CD8-positive, alpha-beta memory T cell (primary cell): ENCODE measurements around the gene KIF13A. TPM values are rescaled to one million over a fixed set of nuclear protein-coding genes. Genes with fewer than 3 reads are reported as not detected.
"Not testable (repeated sequence)": the region's sequence is repeated elsewhere in the genome, so short reads cannot be mapped to it uniquely, and the experiment has no call there.

Experiments
- CTCF ChIA-PET: fragments of 350-600 bp; sonication (Branson Sonifier 250); formaldehyde crosslinking; loops from one replicate; lab custom pipeline; 2021; ENCODE audit warnings: antibody characterized with exemption; lab: Charles Lee
- POLR2A ChIA-PET: fragments of 350-600 bp; sonication (Branson Sonifier 250); formaldehyde crosslinking; loops from one replicate; lab custom pipeline; 2021; ENCODE audit warnings: antibody characterized with exemption; lab: Charles Lee
- DNase-seq, 5 donors: peaks; one replicate each; pipeline versions ENCODE4 v3.0.0 to v3.0.0-alpha.2; 2020 to 2022; ENCODE audit warnings: mixed read lengths in 1 of 5
- H3K27ac ChIP-seq: one replicate; pipeline ENCODE4 v1.7.0; 2013; ENCODE audit warnings: low read depth, mild to moderate bottlenecking, low read length, moderate library complexity
- H3K27me3 ChIP-seq: 2 replicates; pipeline ENCODE4 v1.7.0; 2013; ENCODE audit warnings: low read length, mild to moderate bottlenecking; ENCODE audit not compliant: insufficient read depth, poor library complexity, severe bottlenecking
- H3K36me3 ChIP-seq: 2 replicates; pipeline ENCODE4 v1.7.0; 2013; ENCODE audit warnings: mild to moderate bottlenecking, low read length, moderate library complexity; ENCODE audit not compliant: insufficient read depth
- H3K4me1 ChIP-seq: 2 replicates; pipeline ENCODE4 v1.7.0; 2013; ENCODE audit warnings: mild to moderate bottlenecking, low read length, moderate library complexity; ENCODE audit not compliant: insufficient read depth
- H3K4me3 ChIP-seq: 2 replicates; pipeline ENCODE4 v1.7.0; 2013; ENCODE audit warnings: mild to moderate bottlenecking, low read length
- H3K9me3 ChIP-seq: 2 replicates; pipeline ENCODE4 v1.7.0; 2013; ENCODE audit warnings: mild to moderate bottlenecking, low read length
- H3K27ac Mint-ChIP-seq, 8 donors: one replicate each; pipeline ENCODE4 v1.8.0; 2020 to 2021; ENCODE audit warnings: mixed read lengths in 8 of 8, mild to moderate bottlenecking in 6 of 8, inconsistent platforms in 3 of 8, moderate library complexity in 3 of 8
- H3K27me3 Mint-ChIP-seq, 2 donors: one replicate each; pipeline ENCODE4 v1.8.0; 2020 to 2021; ENCODE audit warnings: mixed read lengths in 2 of 2, mild to moderate bottlenecking in 1 of 2, moderate library complexity in 1 of 2
- H3K36me3 Mint-ChIP-seq, 3 donors: one replicate each; pipeline ENCODE4 v1.8.0; 2020 to 2021; ENCODE audit warnings: mixed read lengths in 3 of 3, inconsistent platforms in 1 of 3, mild to moderate bottlenecking in 1 of 3
- H3K4me1 Mint-ChIP-seq, 3 donors: one replicate each; pipeline ENCODE4 v1.8.0; 2020 to 2021; ENCODE audit warnings: mixed read lengths in 3 of 3, inconsistent platforms in 1 of 3, mild to moderate bottlenecking in 1 of 3
- H3K4me3 Mint-ChIP-seq, 7 donors: one replicate each; pipeline ENCODE4 v1.8.0; 2020 to 2021; ENCODE audit warnings: mixed read lengths in 7 of 7, mild to moderate bottlenecking in 6 of 7, moderate library complexity in 4 of 7, inconsistent platforms in 2 of 7
- H3K9me3 Mint-ChIP-seq, 5 donors: one replicate each; pipeline ENCODE4 v1.8.0; 2020 to 2022; ENCODE audit warnings: mixed read lengths in 5 of 5, mild to moderate bottlenecking in 3 of 5, moderate library complexity in 2 of 5, inconsistent platforms in 1 of 5
- polyA plus RNA-seq: library from polyadenylated mRNA; unstranded; fragments of 300-500 nt; fragmentation: Illumina TruSeq; gene quantifications from one replicate; pipeline ENCODE4 v1.2.3, GENCODE V29; 2021
- total RNA-seq, 2 experiments: library from RNA; stranded (reverse); gene quantifications; one replicate each; pipeline ENCODE4 v1.2.3, GENCODE V29; 2021

KIF13A gene
- total and polyA plus RNA-seq, 3 experiments from 2014 or later, result 0.12 to 0.60 (median 0.18) TPM

GRCh38 chr6:18024876-18025275 lies 37.4 kb upstream of the KIF13A start:
- no peaks in the 10 kb centered on the region for H3K4me1 ChIP-seq
- no peaks in the 10 kb centered on the region for H3K36me3 ChIP-seq
- DNase-seq, result no peak
- ChIA-PET POLR2A (no interaction called here), CTCF (no interaction called here)
- Mint-ChIP-seq H3K27ac (no peak overlapping the region), H3K36me3 (no peaks in the 10 kb centered on the region), H3K4me3 (no peak overlapping the region), H3K9me3 (no peaks in the 10 kb centered on the region), H3K27me3 (peaks cover 0 to 13% of the 10 kb centered on the region in 2 donors), H3K4me1 (no peaks in the 10 kb centered on the region)
- H3K9me3 ChIP-seq, result no peaks in the 10 kb centered on the region
- no peak overlapping the region for H3K4me3 ChIP-seq
- no peak overlapping the region for H3K27ac ChIP-seq
- H3K27me3 ChIP-seq, result no peaks in the 10 kb centered on the region

GRCh38 chr6:18023891-18024290 lies 36.5 kb upstream of the KIF13A start:
- H3K27me3 ChIP-seq, result no peaks in the 10 kb centered on the region
- ChIA-PET CTCF (no interaction called here), POLR2A (no interaction called here)
- H3K27ac Mint-ChIP-seq, result no peak overlapping the region
- no peak overlapping the region for H3K4me3 ChIP-seq
- no peak for DNase-seq
- no peaks in the 10 kb centered on the region for H3K4me1 Mint-ChIP-seq
- no peaks in the 10 kb centered on the region for H3K9me3 Mint-ChIP-seq
- no peak overlapping the region for H3K27ac ChIP-seq
- H3K4me1 ChIP-seq, result no peaks in the 10 kb centered on the region
- H3K27me3 Mint-ChIP-seq, result peaks cover 0 to 13% of the 10 kb centered on the region in 2 donors
- H3K36me3 ChIP-seq, result no peaks in the 10 kb centered on the region
- H3K36me3 Mint-ChIP-seq, result no peaks in the 10 kb centered on the region
- H3K9me3 ChIP-seq, result no peaks in the 10 kb centered on the region
- H3K4me3 Mint-ChIP-seq, result no peak overlapping the region

- Mint-ChIP-seq H3K27me3 (peaks cover 0 to 16% of the 10 kb centered on the region in 2 donors), H3K4me3 (no peak overlapping the region), H3K36me3 (no peaks in the 10 kb centered on the region), H3K27ac (no peak overlapping the region), H3K4me1 (no peaks in the 10 kb centered on the region), H3K9me3 (no peaks in the 10 kb centered on the region)
- no peaks in the 10 kb centered on the region for H3K27me3 ChIP-seq
- H3K4me3 ChIP-seq, result no peak overlapping the region
- no peaks in the 10 kb centered on the region for H3K36me3 ChIP-seq
- DNase-seq, result no peak
- no peak overlapping the region for H3K27ac ChIP-seq
- H3K9me3 ChIP-seq, result no peaks in the 10 kb centered on the region
- CTCF ChIA-PET, result no interaction called here
- POLR2A ChIA-PET, result no interaction called here
- H3K4me1 ChIP-seq, result no peaks in the 10 kb centered on the region
Observed at GRCh38 chr6:18022398-18023231, 35.2 kb upstream of the KIF13A start.

GRCh38 chr6:18021166-18021850 lies 33.9 kb upstream of the KIF13A start:
- H3K27me3 Mint-ChIP-seq, result peaks cover 0 to 13% of the 10 kb centered on the region in 2 donors
- Histone ChIP-seq H3K27ac (no peak overlapping the region), H3K27me3 (no peaks in the 10 kb centered on the region), H3K36me3 (no peaks in the 10 kb centered on the region), H3K4me3 (no peak overlapping the region), H3K9me3 (no peaks in the 10 kb centered on the region), H3K4me1 (no peaks in the 10 kb centered on the region)
- no peak overlapping the region for H3K27ac Mint-ChIP-seq
- no peaks in the 10 kb centered on the region for H3K36me3 Mint-ChIP-seq
- no peak overlapping the region for H3K4me3 Mint-ChIP-seq
- no peaks in the 10 kb centered on the region for H3K9me3 Mint-ChIP-seq
- CTCF ChIA-PET, result no interaction called here
- H3K4me1 Mint-ChIP-seq, result no peaks in the 10 kb centered on the region
- DNase-seq, result no peak
- POLR2A ChIA-PET, result no interaction called here

- H3K36me3 Mint-ChIP-seq, H3K27me3 ChIP-seq, DNase-seq, H3K9me3 Mint-ChIP-seq, H3K4me3 Mint-ChIP-seq, H3K27ac Mint-ChIP-seq, H3K4me1 ChIP-seq, H3K4me3 ChIP-seq, CTCF ChIA-PET, POLR2A ChIA-PET, H3K27ac ChIP-seq, H3K36me3 ChIP-seq, H3K27me3 Mint-ChIP-seq, H3K9me3 ChIP-seq, H3K4me1 Mint-ChIP-seq: not testable (repeated sequence)
Observed at GRCh38 chr6:18020545-18020944, 33.1 kb upstream of the KIF13A start.

GRCh38 chr6:18019539-18020534 lies 32.4 kb upstream of the KIF13A start:
- no peaks in the 10 kb centered on the region for H3K36me3 ChIP-seq
- H3K4me3 ChIP-seq, result no peak overlapping the region
- ChIA-PET POLR2A (no interaction called here), CTCF (no interaction called here)
- peaks cover 0 to 9% of the 10 kb centered on the region in 2 donors for H3K27me3 Mint-ChIP-seq
- H3K4me1 Mint-ChIP-seq, result no peaks in the 10 kb centered on the region
- no peak overlapping the region for H3K27ac ChIP-seq
- H3K4me1 ChIP-seq, result no peaks in the 10 kb centered on the region
- H3K36me3 Mint-ChIP-seq, result no peaks in the 10 kb centered on the region
- no peaks in the 10 kb centered on the region for H3K9me3 Mint-ChIP-seq
- H3K27me3 ChIP-seq, result no peaks in the 10 kb centered on the region
- no peaks in the 10 kb centered on the region for H3K9me3 ChIP-seq
- no peak overlapping the region for H3K27ac Mint-ChIP-seq
- no peak overlapping the region for H3K4me3 Mint-ChIP-seq
- DNase-seq, result no peak

- H3K27me3 Mint-ChIP-seq, DNase-seq, H3K27ac Mint-ChIP-seq, H3K27ac ChIP-seq, H3K9me3 Mint-ChIP-seq, H3K27me3 ChIP-seq, CTCF ChIA-PET, H3K36me3 ChIP-seq, H3K4me1 Mint-ChIP-seq, POLR2A ChIA-PET, H3K9me3 ChIP-seq, H3K4me3 Mint-ChIP-seq, H3K4me3 ChIP-seq, H3K36me3 Mint-ChIP-seq, H3K4me1 ChIP-seq: not testable (repeated sequence)
Observed at GRCh38 chr6:18019133-18019532, 31.7 kb upstream of the KIF13A start.

- Histone ChIP-seq H3K36me3 (no peaks in the 10 kb centered on the region), H3K4me3 (no peak overlapping the region), H3K9me3 (no peaks in the 10 kb centered on the region), H3K27me3 (no peaks in the 10 kb centered on the region), H3K27ac (no peak overlapping the region), H3K4me1 (no peaks in the 10 kb centered on the region)
- Mint-ChIP-seq H3K4me3 (no peak overlapping the region), H3K27ac (no peak overlapping the region), H3K36me3 (no peaks in the 10 kb centered on the region), H3K9me3 (no peaks in the 10 kb centered on the region), H3K27me3 (peaks cover 0 to 9% of the 10 kb centered on the region in 2 donors), H3K4me1 (no peaks in the 10 kb centered on the region)
- ChIA-PET CTCF (no interaction called here), POLR2A (no interaction called here)
- DNase-seq, result no peak
Observed at GRCh38 chr6:18016698-18017097, 29.3 kb upstream of the KIF13A start.
